GM23338 (cell line): Measurements from ENCODE around the gene CNTN1. TPM values are rescaled to one million over a fixed set of nuclear protein-coding genes. Genes with fewer than 3 reads are reported as not detected.
A peak's percentile ranks its signal among the peaks of the same experiment; 100 is the strongest.

Source experiments
- ATAC-seq: fragments of 200-7000 bp; cut with Tn5 transposase; 3 replicates; pipeline ENCODE4 v1.9.1; 2020
- DNase-seq: peaks from one replicate; pipeline ENCODE4 v3.0.0-alpha.2; 2015; ENCODE audit warnings: low spot score
- H2AFZ ChIP-seq: fragments of 200-600 bp; sonication (generic); 2 replicates; pipeline ENCODE4 v1.8.0; 2016; ENCODE audit warnings: antibody characterized with exemption, mild to moderate bottlenecking, moderate library complexity
- H3F3A ChIP-seq: fragments of 200-600 bp; sonication (generic); replicated peaks from 2 replicates; pipeline ENCODE4 v1.8.0; 2017; ENCODE audit warnings: antibody characterized with exemption, mixed run types, low read depth
- H3K27ac ChIP-seq: fragments of 200-600 bp; sonication (generic); 2 replicates; pipeline ENCODE4 v1.6.1; 2016; ENCODE audit warnings: low read depth
- H3K27me3 ChIP-seq: fragments of 200-600 bp; sonication (generic); 2 replicates; pipeline ENCODE4 v1.8.0; 2016; ENCODE audit warnings: mild to moderate bottlenecking, mixed run types, moderate library complexity; ENCODE audit not compliant: insufficient read depth
- H3K36me3 ChIP-seq: fragments of 200-600 bp; sonication (generic); 2 replicates; pipeline ENCODE4 v1.8.0; 2016; ENCODE audit warnings: mild to moderate bottlenecking; ENCODE audit not compliant: insufficient read depth
- H3K4me1 ChIP-seq: fragments of 200-600 bp; sonication (generic); 2 replicates; pipeline ENCODE4 v1.8.0; 2016; ENCODE audit warnings: mild to moderate bottlenecking, moderate library complexity; ENCODE audit not compliant: insufficient read depth
- H3K4me2 ChIP-seq: fragments of 200-600 bp; sonication (generic); 2 replicates; pipeline ENCODE4 v1.7.1; 2017; ENCODE audit warnings: mixed run types
- H3K4me3 ChIP-seq: fragments of 200-600 bp; sonication (generic); 2 replicates; pipeline ENCODE4 v1.6.1; 2016; ENCODE audit warnings: mixed run types
- H3K79me2 ChIP-seq: fragments of 200-600 bp; sonication (generic); replicated peaks from 2 replicates; pipeline ENCODE4 v1.8.0; 2017; ENCODE audit warnings: mild to moderate bottlenecking; ENCODE audit not compliant: insufficient read depth
- H3K9me2 ChIP-seq: fragments of 200-600 bp; sonication (generic); 2 replicates; pipeline ENCODE4 v1.8.0; 2017; ENCODE audit not compliant: insufficient read depth
- H4K20me1 ChIP-seq: fragments of 200-600 bp; sonication (generic); replicated peaks from 2 replicates; pipeline ENCODE4 v1.8.0; 2017; ENCODE audit warnings: mild to moderate bottlenecking; ENCODE audit not compliant: insufficient read depth
- H3K27ac Mint-ChIP-seq: 2 replicates; pipeline ENCODE4 v1.8.0; 2020; ENCODE audit warnings: inconsistent platforms, mild to moderate bottlenecking, moderate library complexity, mixed read lengths
- H3K27me3 Mint-ChIP-seq: 3 replicates; pipeline ENCODE4 v1.8.0; 2022; ENCODE audit warnings: low read depth, mild to moderate bottlenecking, moderate library complexity, mixed read lengths, inconsistent platforms; ENCODE audit not compliant: insufficient read depth, poor library complexity
- H3K36me3 Mint-ChIP-seq: 3 replicates; pipeline ENCODE4 v1.8.0; 2021; ENCODE audit warnings: low read depth, mild to moderate bottlenecking, inconsistent platforms, moderate library complexity, mixed read lengths
- H3K4me1 Mint-ChIP-seq: 3 replicates; pipeline ENCODE4 v1.8.0; 2020; ENCODE audit warnings: mild to moderate bottlenecking, inconsistent platforms, mixed read lengths
- H3K4me3 Mint-ChIP-seq: 3 replicates; pipeline ENCODE4 v1.8.0; 2021; ENCODE audit warnings: moderate library complexity, mild to moderate bottlenecking, inconsistent platforms, mixed read lengths
- H3K9me3 Mint-ChIP-seq: 3 replicates; pipeline ENCODE4 v1.8.0; 2020; ENCODE audit warnings: moderate library complexity, mild to moderate bottlenecking, inconsistent platforms, mixed read lengths
- CREB1 ChIP-seq: fragments of 250-450 bp; sonication (Bioruptor Pico); IDR thresholded peaks from 2 replicates; pipeline ENCODE4 v1.5.0; 2020; ENCODE audit warnings: low read depth, mild to moderate bottlenecking, moderate library complexity
- CTCF ChIP-seq, 2 experiments: fragments of 200-600 bp in 1 of 2; sonication (generic) in 1 of 2; conservative IDR thresholded peaks; 2 replicates each; pipeline versions ENCODE4 v1.5.1 to v1.6.1; 2016 to 2017; ENCODE audit warnings: antibody characterized with exemption in 2 of 2, low read depth in 2 of 2, mild to moderate bottlenecking in 2 of 2, moderate library complexity in 1 of 2
- JUNB ChIP-seq: IDR thresholded peaks from one replicate; pipeline ENCODE4 v1.6.1; 2016; ENCODE audit warnings: antibody characterized with exemption; ENCODE audit not compliant: unreplicated experiment
- NANOG ChIP-seq: IDR thresholded peaks from 2 replicates; pipeline ENCODE4 v1.6.1; 2016; ENCODE audit warnings: antibody characterized with exemption, borderline replicate concordance
- POLR2AphosphoS5 ChIP-seq: IDR thresholded peaks from 2 replicates; pipeline ENCODE4 v1.6.1; 2016; ENCODE audit warnings: antibody characterized with exemption, low read depth
- STAT1 ChIP-seq: IDR thresholded peaks from one replicate; pipeline ENCODE4 v1.6.1; 2016; ENCODE audit warnings: antibody characterized with exemption; ENCODE audit not compliant: unreplicated experiment
- ZNF114 ChIP-seq: fragments of 250-450 bp; sonication (Bioruptor Pico); IDR thresholded peaks from 2 replicates; pipeline ENCODE4 v1.5.0; 2020; ENCODE audit warnings: mild to moderate bottlenecking, moderate library complexity
- polyA plus RNA-seq: library from polyadenylated mRNA; unstranded; fragments of >200 nt; fragmentation: Nextera tagmentation; extraction: Ambion mirVana; gene quantifications from 2 replicates; pipeline ENCODE4 v1.2.1, GENCODE V29; 2016
- total RNA-seq: library from RNA; depleted of rRNA; stranded (reverse); fragments of >200 nt; shearing (Covaris generic); gene quantifications from 2 replicates; pipeline ENCODE4 v1.2.3, GENCODE V29; 2014
- TF ChIP-seq, protein P1 (sequence below): IDR thresholded peaks from 2 replicates; pipeline ENCODE4 v1.6.1; 2016; ENCODE audit warnings: antibody characterized with exemption
- TF ChIP-seq, protein P2 (sequence below): fragments of 250-450 bp; sonication (Bioruptor Pico); IDR thresholded peaks from 2 replicates; pipeline ENCODE4 v1.5.0; 2020; ENCODE audit warnings: mild to moderate bottlenecking, moderate library complexity

CNTN1 gene
- total and polyA plus RNA-seq, 2 experiments from 2014 or later = 5.0 to 27.0 TPM

DNA sequence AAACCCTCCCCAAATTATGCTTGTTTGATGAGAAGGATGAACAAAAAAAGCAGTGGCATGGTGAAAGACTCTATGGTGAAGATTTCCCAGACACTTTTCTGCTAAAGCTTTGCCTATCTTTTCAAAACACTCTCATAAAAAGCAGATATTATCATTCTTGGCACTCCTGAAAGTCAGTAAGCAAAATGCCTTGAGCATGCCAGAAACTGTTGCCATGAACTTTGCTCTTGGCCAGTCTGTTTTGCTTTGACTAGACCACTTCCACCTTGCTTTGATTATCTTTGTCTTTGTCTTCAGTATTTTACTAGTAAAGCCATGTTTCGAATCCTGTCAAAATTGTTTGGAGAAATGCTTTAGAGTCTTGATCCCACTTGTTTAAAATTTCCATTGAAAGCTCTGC lies 110.4 kb downstream of the CNTN1 start (continued):
- no peak for TF ChIP-seq CTCF (conservative IDR thresholded peaks at IDR 0.05; ENCODE audit: low read depth in 2 of 2)
- TF ChIP-seq POLR2AphosphoS5 = no peak
- no peak for TF ChIP-seq STAT1
- no peak for TF ChIP-seq NANOG
- no peak for TF ChIP-seq JUNB
- TF ChIP-seq, protein P1, sequence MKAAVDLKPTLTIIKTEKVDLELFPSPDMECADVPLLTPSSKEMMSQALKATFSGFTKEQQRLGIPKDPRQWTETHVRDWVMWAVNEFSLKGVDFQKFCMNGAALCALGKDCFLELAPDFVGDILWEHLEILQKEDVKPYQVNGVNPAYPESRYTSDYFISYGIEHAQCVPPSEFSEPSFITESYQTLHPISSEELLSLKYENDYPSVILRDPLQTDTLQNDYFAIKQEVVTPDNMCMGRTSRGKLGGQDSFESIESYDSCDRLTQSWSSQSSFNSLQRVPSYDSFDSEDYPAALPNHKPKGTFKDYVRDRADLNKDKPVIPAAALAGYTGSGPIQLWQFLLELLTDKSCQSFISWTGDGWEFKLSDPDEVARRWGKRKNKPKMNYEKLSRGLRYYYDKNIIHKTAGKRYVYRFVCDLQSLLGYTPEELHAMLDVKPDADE = no peak

- TF ChIP-seq, protein P2, sequence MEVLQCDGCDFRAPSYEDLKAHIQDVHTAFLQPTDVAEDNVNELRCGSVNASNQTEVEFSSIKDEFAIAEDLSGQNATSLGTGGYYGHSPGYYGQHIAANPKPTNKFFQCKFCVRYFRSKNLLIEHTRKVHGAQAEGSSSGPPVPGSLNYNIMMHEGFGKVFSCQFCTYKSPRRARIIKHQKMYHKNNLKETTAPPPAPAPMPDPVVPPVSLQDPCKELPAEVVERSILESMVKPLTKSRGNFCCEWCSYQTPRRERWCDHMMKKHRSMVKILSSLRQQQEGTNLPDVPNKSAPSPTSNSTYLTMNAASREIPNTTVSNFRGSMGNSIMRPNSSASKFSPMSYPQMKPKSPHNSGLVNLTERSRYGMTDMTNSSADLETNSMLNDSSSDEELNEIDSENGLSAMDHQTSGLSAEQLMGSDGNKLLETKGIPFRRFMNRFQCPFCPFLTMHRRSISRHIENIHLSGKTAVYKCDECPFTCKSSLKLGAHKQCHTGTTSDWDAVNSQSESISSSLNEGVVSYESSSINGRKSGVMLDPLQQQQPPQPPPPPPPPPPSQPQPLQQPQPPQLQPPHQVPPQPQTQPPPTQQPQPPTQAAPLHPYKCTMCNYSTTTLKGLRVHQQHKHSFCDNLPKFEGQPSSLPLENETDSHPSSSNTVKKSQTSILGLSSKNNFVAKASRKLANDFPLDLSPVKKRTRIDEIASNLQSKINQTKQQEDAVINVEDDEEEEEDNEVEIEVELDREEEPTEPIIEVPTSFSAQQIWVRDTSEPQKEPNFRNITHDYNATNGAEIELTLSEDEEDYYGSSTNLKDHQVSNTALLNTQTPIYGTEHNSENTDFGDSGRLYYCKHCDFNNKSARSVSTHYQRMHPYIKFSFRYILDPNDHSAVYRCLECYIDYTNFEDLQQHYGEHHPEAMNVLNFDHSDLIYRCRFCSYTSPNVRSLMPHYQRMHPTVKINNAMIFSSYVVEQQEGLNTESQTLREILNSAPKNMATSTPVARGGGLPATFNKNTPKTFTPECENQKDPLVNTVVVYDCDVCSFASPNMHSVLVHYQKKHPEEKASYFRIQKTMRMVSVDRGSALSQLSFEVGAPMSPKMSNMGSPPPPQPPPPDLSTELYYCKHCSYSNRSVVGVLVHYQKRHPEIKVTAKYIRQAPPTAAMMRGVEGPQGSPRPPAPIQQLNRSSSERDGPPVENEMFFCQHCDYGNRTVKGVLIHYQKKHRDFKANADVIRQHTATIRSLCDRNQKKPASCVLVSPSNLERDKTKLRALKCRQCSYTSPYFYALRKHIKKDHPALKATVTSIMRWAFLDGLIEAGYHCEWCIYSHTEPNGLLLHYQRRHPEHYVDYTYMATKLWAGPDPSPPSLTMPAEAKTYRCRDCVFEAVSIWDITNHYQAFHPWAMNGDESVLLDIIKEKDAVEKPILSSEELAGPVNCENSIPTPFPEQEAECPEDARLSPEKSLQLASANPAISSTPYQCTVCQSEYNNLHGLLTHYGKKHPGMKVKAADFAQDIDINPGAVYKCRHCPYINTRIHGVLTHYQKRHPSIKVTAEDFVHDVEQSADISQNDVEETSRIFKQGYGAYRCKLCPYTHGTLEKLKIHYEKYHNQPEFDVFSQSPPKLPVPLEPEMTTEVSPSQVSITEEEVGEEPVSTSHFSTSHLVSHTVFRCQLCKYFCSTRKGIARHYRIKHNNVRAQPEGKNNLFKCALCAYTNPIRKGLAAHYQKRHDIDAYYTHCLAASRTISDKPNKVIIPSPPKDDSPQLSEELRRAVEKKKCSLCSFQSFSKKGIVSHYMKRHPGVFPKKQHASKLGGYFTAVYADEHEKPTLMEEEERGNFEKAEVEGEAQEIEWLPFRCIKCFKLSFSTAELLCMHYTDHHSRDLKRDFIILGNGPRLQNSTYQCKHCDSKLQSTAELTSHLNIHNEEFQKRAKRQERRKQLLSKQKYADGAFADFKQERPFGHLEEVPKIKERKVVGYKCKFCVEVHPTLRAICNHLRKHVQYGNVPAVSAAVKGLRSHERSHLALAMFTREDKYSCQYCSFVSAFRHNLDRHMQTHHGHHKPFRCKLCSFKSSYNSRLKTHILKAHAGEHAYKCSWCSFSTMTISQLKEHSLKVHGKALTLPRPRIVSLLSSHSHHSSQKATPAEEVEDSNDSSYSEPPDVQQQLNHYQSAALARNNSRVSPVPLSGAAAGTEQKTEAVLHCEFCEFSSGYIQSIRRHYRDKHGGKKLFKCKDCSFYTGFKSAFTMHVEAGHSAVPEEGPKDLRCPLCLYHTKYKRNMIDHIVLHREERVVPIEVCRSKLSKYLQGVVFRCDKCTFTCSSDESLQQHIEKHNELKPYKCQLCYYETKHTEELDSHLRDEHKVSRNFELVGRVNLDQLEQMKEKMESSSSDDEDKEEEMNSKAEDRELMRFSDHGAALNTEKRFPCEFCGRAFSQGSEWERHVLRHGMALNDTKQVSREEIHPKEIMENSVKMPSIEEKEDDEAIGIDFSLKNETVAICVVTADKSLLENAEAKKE (CRISPR knock-in tag) = peak; percentile 87
- TF ChIP-seq ZNF114 (CRISPR knock-in tag) (0 out of 2 replicates have a peak, but pooled peaks have one; percentile 51), CREB1 (CRISPR knock-in tag) (no peak)
- Histone ChIP-seq H3K27me3 (no peaks in the 10 kb centered on the region), H4K20me1 (no peaks in the 10 kb centered on the region), H3K79me2 (peaks cover 4% of the 10 kb centered on the region; the same call in 1 of the 2 replicates), H3K36me3 (no peaks in the 10 kb centered on the region), H3K4me2 (peak overlapping the region; percentile 70), H3K4me1 (peaks cover 33% of the 10 kb centered on the region), H3K9me2 (peaks cover 10% of the 10 kb centered on the region), H2AFZ (peak overlapping the region; percentile 67; the same call in 1 of the 2 replicates), H3F3A (no peaks in the 10 kb centered on the region), H3K4me3 (peak overlapping the region; percentile 22; the same call in 1 of the 2 replicates), H3K27ac (no peak overlapping the region)
- no peaks in the 10 kb centered on the region for H3K27me3 Mint-ChIP-seq
- H3K4me3 Mint-ChIP-seq = peak overlapping the region; percentile 39; the same call in 2 of the 3 replicates
- peaks cover 24% of the 10 kb centered on the region for H3K4me1 Mint-ChIP-seq
- H3K36me3 Mint-ChIP-seq = peaks cover 14% of the 10 kb centered on the region
- H3K27ac Mint-ChIP-seq = peak overlapping the region; percentile 12; the same call in 1 of the 2 replicates
- DNase-seq = peak; percentile 86
- ATAC-seq = peak; percentile 99
- H3K9me3 Mint-ChIP-seq = peaks cover 15% of the 10 kb centered on the region; the same call in 2 of the 3 replicates
Observed at GRCh38 chr12:40819436-40820108, 127.3 kb downstream of the CNTN1 start.
